A673 (cell line): ENCODE results near the gene ALKBH8. TPM values are rescaled to one million over a fixed set of nuclear protein-coding genes. Genes with fewer than 3 reads are reported as not detected.

Experiments used
- BruUV-seq: library from RNA; stranded (reverse); fragments of 400-500 nt; replicated peaks from 2 replicates; lab custom pipeline; 2021; lab: Mats Ljungman, UMichigan
- CTCF ChIA-PET: fragments of 300-600 bp; sonication (Branson Sonifier 250); formaldehyde crosslinking; loops from one replicate; lab custom pipeline; 2022; ENCODE audit warnings: antibody characterized with exemption; lab: Charles Lee
- POLR2A ChIA-PET: fragments of 300-600 bp; sonication (Branson Sonifier 250); formaldehyde crosslinking; loops from one replicate; lab custom pipeline; 2022; ENCODE audit warnings: antibody characterized with exemption; ENCODE audit not compliant: low non-redundant PET; lab: Charles Lee
- DNase-seq: peaks from one replicate; pipeline ENCODE4 v3.0.0-alpha.2; 2015; ENCODE audit warnings: low spot score
- H3K27ac ChIP-seq: fragments of 200-600 bp; sonication (generic); 2 replicates; pipeline ENCODE4 v1.5.1; 2016; ENCODE audit warnings: mixed run types, low read depth, mild to moderate bottlenecking, mixed read lengths, antibody characterized with exemption, low read length; ENCODE audit not compliant: poor library complexity, severe bottlenecking
- H3K27me3 ChIP-seq: fragments of 200-600 bp; sonication (generic); replicated peaks from 2 replicates; pipeline ENCODE4 v1.6.1; 2017; ENCODE audit warnings: mixed run types, low read depth, mild to moderate bottlenecking, mixed read lengths, antibody characterized with exemption, low read length; ENCODE audit not compliant: insufficient read depth, poor library complexity
- H3K36me3 ChIP-seq: fragments of 200-600 bp; sonication (generic); 2 replicates; pipeline ENCODE4 v1.6.1; 2016; ENCODE audit warnings: mixed run types, mild to moderate bottlenecking, mixed read lengths, antibody characterized with exemption, low read length; ENCODE audit not compliant: insufficient read depth, poor library complexity, severe bottlenecking
- H3K4me1 ChIP-seq: fragments of 200-600 bp; sonication (generic); 2 replicates; pipeline ENCODE4 v1.6.1; 2017; ENCODE audit warnings: mixed run types, mild to moderate bottlenecking, mixed read lengths, antibody characterized with exemption, low read length; ENCODE audit not compliant: insufficient read depth, poor library complexity, severe bottlenecking
- H3K4me3 ChIP-seq: fragments of 200-600 bp; sonication (generic); 2 replicates; pipeline ENCODE4 v1.5.1; 2016; ENCODE audit warnings: low read depth, mixed run types, mild to moderate bottlenecking, mixed read lengths, low read length; ENCODE audit not compliant: poor library complexity, severe bottlenecking
- H3K9me3 ChIP-seq: fragments of 200-600 bp; sonication (generic); 2 replicates; pipeline ENCODE4 v1.6.1; 2016; ENCODE audit warnings: mixed run types, low read depth, mild to moderate bottlenecking, mixed read lengths, antibody characterized with exemption, low read length; ENCODE audit not compliant: poor library complexity, severe bottlenecking
- CTCF ChIP-seq: fragments of 300-800, 200-600 bp; sonication (generic); conservative IDR thresholded peaks from 2 replicates; pipeline ENCODE4 v1.5.1; 2017; ENCODE audit warnings: low read depth, mild to moderate bottlenecking, antibody characterized with exemption, low read length, moderate library complexity, mixed read lengths
- EZH2 ChIP-seq: fragments of 200-600 bp; sonication (generic); IDR thresholded peaks from 2 replicates; pipeline ENCODE4 v1.6.1; 2017; ENCODE audit warnings: borderline replicate concordance, low read depth, mild to moderate bottlenecking, mixed read lengths, antibody characterized with exemption, low read length; ENCODE audit not compliant: poor library complexity, severe bottlenecking
- intact Hi-C: fragments of 100-400 bp; cut with micrococcal nuclease; formaldehyde crosslinking; loops from one replicate; pipeline ENCODE4 v1.10.0; 2022; ENCODE audit not compliant: unreplicated experiment
- total RNA-seq: library from RNA; stranded (reverse); gene quantifications from 2 replicates; pipeline ENCODE4 v1.2.3, GENCODE V29; 2021

ALKBH8 gene
- total RNA-seq, 1 experiment from 2014 or later: 17.0 TPM

GRCh38 chr11:107591378-107592230 lies 26.1 kb upstream of the ALKBH8 start:
- DNase-seq: no peak
- Histone ChIP-seq H3K27me3 (peaks cover 84% of the 10 kb centered on the region), H3K4me3 (peak overlapping the region; percentile 49), H3K27ac (no peak overlapping the region), H3K36me3 (no peaks in the 10 kb centered on the region), H3K9me3 (no peaks in the 10 kb centered on the region), H3K4me1 (peaks cover 12% of the 10 kb centered on the region)
- ChIA-PET CTCF (no interaction called here), POLR2A (no interaction called here)
- peak; percentile 7 for TF ChIP-seq EZH2
- no peak for TF ChIP-seq CTCF
- BruUV-seq: no TSS peak
- intact Hi-C loops: no loop called here

- no peak for TF ChIP-seq EZH2
- TF ChIP-seq CTCF: no peak
- Histone ChIP-seq H3K27ac (no peak within 1 kb of the TSS), H3K4me3 (peak within 1 kb of the TSS; percentile 49), H3K4me1 (peaks cover 12% of the 10 kb centered on the region), H3K36me3 (no peaks in the 10 kb centered on the region), H3K9me3 (no peaks in the 10 kb centered on the region), H3K27me3 (peaks cover 81% of the 10 kb centered on the region)
- peak; percentile 65 for DNase-seq
- CTCF ChIA-PET: no interaction called here
- intact Hi-C loops: no loop called here
- POLR2A ChIA-PET: no interaction called here
- BruUV-seq: no TSS peak
Measured at GRCh38 chr11:107590460-107591377, 25.2 kb upstream of the ALKBH8 start, which contains the start of gene ELMOD1. TSS of gene ELMOD1 (plus strand) at chr11:107591147. CDS start at chr11:107618190, 27,043 bp downstream.

GRCh38 chr11:107587306-107587979 lies 21.9 kb upstream of the ALKBH8 start:
- ChIA-PET POLR2A (no interaction called here), CTCF (no interaction called here)
- H3K27me3 ChIP-seq: peaks cover 71% of the 10 kb centered on the region
- no peak for DNase-seq
- peaks cover 12% of the 10 kb centered on the region for H3K4me1 ChIP-seq
- H3K9me3 ChIP-seq: no peaks in the 10 kb centered on the region
- TF ChIP-seq CTCF: no peak
- TF ChIP-seq EZH2: no peak
- no peak overlapping the region for H3K27ac ChIP-seq
- no peak overlapping the region for H3K4me3 ChIP-seq
- intact Hi-C loops: no loop called here
- H3K36me3 ChIP-seq: no peaks in the 10 kb centered on the region
- BruUV-seq: no TSS peak
